MM.1S (cell line): ENCODE results near the gene CHD2.

ENCODE experiments used
- DNase-seq: peaks from one replicate; pipeline ENCODE4 v3.0.0-alpha.2; 2015
- H2AFZ ChIP-seq: fragments of 300-600 bp; sonication (generic); 2 replicates; pipeline ENCODE4 v1.6.0; 2016; ENCODE audit warnings: antibody characterized with exemption, low read length
- H3F3A ChIP-seq: fragments of 300-600 bp; sonication (generic); 2 replicates; pipeline ENCODE4 v1.6.1; 2016; ENCODE audit warnings: mild to moderate bottlenecking, antibody characterized with exemption, low read length, moderate library complexity, mixed read lengths; ENCODE audit not compliant: insufficient read depth
- H3K27ac ChIP-seq: fragments of 300-600 bp; sonication (generic); 2 replicates; pipeline ENCODE4 v1.5.1; 2016; ENCODE audit warnings: mild to moderate bottlenecking, low read length
- H3K27me3 ChIP-seq: fragments of 300-600 bp; sonication (generic); replicated peaks from 2 replicates; pipeline ENCODE4 v1.6.0; 2016; ENCODE audit warnings: low read length; ENCODE audit not compliant: insufficient read depth
- H3K36me3 ChIP-seq: fragments of 300-600 bp; sonication (generic); replicated peaks from 2 replicates; pipeline ENCODE4 v1.6.1; 2016; ENCODE audit warnings: mild to moderate bottlenecking, low read length, mixed read lengths; ENCODE audit not compliant: insufficient read depth
- H3K4me1 ChIP-seq: fragments of 300-600 bp; sonication (generic); 2 replicates; pipeline ENCODE4 v1.6.1; 2016; ENCODE audit warnings: low read length, mixed read lengths
- H3K4me2 ChIP-seq: fragments of 300-600 bp; sonication (generic); 2 replicates; pipeline ENCODE4 v1.6.0; 2016; ENCODE audit warnings: low read depth, low read length
- H3K4me3 ChIP-seq: fragments of 300-600 bp; sonication (generic); 2 replicates; pipeline ENCODE4 v1.5.1; 2016; ENCODE audit warnings: low read length, mixed read lengths
- H3K79me2 ChIP-seq: fragments of 300-600 bp; sonication (generic); 2 replicates; pipeline ENCODE4 v1.6.1; 2016; ENCODE audit warnings: mixed run types, low read length, mixed read lengths
- H3K9ac ChIP-seq: fragments of 300-600 bp; sonication (generic); 2 replicates; pipeline ENCODE4 v1.6.1; 2016; ENCODE audit warnings: low read length, mixed read lengths
- H3K9me2 ChIP-seq: fragments of 300-600 bp; sonication (generic); replicated peaks from 2 replicates; pipeline ENCODE4 v1.6.1; 2016; ENCODE audit warnings: mild to moderate bottlenecking, low read length, mixed read lengths; ENCODE audit not compliant: insufficient read depth
- H3K9me3 ChIP-seq: fragments of 300-600 bp; sonication (generic); replicated peaks from 2 replicates; pipeline ENCODE4 v1.6.1; 2016; ENCODE audit warnings: mild to moderate bottlenecking, low read length, mixed read lengths; ENCODE audit not compliant: insufficient read depth
- H4K20me1 ChIP-seq: fragments of 300-600 bp; sonication (generic); 2 replicates; pipeline ENCODE4 v1.6.1; 2016; ENCODE audit warnings: mild to moderate bottlenecking, low read length, moderate library complexity, mixed read lengths; ENCODE audit not compliant: insufficient read depth
- CTCF ChIP-seq: fragments of 300-600 bp; sonication (generic); IDR thresholded peaks from 2 replicates; pipeline ENCODE4 v1.5.1; 2016; ENCODE audit warnings: antibody characterized with exemption, low read length, mixed read lengths
- EZH2 ChIP-seq: fragments of 300-600 bp; sonication (generic); optimal IDR thresholded peaks from 2 replicates; pipeline ENCODE3; 2017; ENCODE audit warnings: low read depth, mild to moderate bottlenecking, antibody characterized with exemption, low read length, mixed read lengths
- EZH2phosphoT487 ChIP-seq: fragments of 300-600 bp; sonication (generic); IDR thresholded peaks from 2 replicates; pipeline ENCODE4 v1.6.1; 2018; ENCODE audit warnings: antibody characterized with exemption, low read length

CHD2 gene

GRCh38 chr15:92910451-92910850 is 10.3 kb downstream of the CHD2 start:
- H3F3A ChIP-seq: no peaks in the 10 kb centered on the region
- no peaks in the 10 kb centered on the region; the same call in 1 of the 2 replicates for H3K36me3 ChIP-seq
- no peak for DNase-seq
- no peak overlapping the region for H3K4me3 ChIP-seq
- peaks cover 23% of the 10 kb centered on the region for H3K4me1 ChIP-seq
- H3K9me2 ChIP-seq: no peaks in the 10 kb centered on the region
- TF ChIP-seq EZH2phosphoT487 (no peak), CTCF (no peak)
- H3K9me3 ChIP-seq: no peaks in the 10 kb centered on the region
- H3K79me2 ChIP-seq: peaks cover 96% of the 10 kb centered on the region
- no peak overlapping the region for H3K4me2 ChIP-seq
- no peaks in the 10 kb centered on the region for H4K20me1 ChIP-seq
- no peak overlapping the region for H3K9ac ChIP-seq
- no peaks in the 10 kb centered on the region for H3K27me3 ChIP-seq
- no peak overlapping the region for H3K27ac ChIP-seq
- no peak overlapping the region for H2AFZ ChIP-seq

DNA sequence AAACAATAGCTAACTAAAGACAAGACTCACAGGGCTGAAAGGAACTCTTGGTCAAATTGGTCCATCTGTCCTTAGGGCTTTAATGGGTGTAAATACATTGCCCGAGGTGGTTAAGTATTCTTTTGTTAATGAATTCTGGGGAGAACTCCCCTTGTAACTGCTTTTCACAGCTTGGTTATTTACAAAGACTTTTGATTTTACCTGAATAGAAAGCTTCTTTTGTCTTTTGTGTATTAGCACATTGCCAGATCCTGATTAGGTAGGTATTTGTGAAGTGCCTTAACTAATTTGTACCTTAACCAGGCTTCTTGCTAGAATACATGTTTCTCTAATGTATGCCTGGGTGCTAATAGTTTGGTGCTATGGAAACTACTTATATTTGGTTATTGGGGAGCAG is 14.0 kb downstream of the CHD2 start:
- Histone ChIP-seq H4K20me1 (no peaks in the 10 kb centered on the region), H3K4me2 (no peak overlapping the region), H3F3A (peaks cover 12% of the 10 kb centered on the region; the same call in 1 of the 2 replicates), H3K9me3 (no peaks in the 10 kb centered on the region), H3K27ac (no peak overlapping the region), H2AFZ (no peak overlapping the region), H3K9me2 (no peaks in the 10 kb centered on the region), H3K79me2 (peaks cover 92% of the 10 kb centered on the region), H3K9ac (no peak overlapping the region), H3K4me3 (no peak overlapping the region), H3K36me3 (no peaks in the 10 kb centered on the region; the same call in 1 of the 2 replicates), H3K4me1 (peaks cover 5% of the 10 kb centered on the region; the same call in 1 of the 2 replicates), H3K27me3 (no peaks in the 10 kb centered on the region)
- DNase-seq: no peak
- TF ChIP-seq CTCF: no peak
- no peak for TF ChIP-seq EZH2
- TF ChIP-seq EZH2phosphoT487: no peak

DNA sequence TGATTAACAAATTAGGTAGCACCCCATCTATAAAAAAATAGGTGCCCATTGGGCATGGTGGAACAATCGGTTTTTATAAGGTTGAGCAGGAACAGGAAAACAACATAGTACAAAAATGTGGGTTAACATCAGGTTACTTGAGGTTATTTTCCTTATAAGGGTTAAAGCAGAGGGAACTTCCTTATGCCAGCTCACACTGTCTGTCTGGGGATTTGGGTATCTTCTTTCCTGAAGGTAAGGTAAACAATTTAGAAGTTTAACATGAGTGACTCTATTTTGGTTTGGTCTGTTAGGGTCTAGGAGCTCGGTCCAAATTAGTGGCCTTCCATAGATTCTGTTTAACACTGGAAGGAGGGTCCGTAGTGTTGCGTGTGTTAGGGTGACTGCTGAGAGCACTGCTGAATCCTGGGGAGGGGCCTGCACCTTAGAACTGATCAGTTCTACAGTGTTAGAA is 14.7 kb downstream of the CHD2 start:
- no peak overlapping the region for H3K27ac ChIP-seq
- H3K4me3 ChIP-seq: no peak overlapping the region
- H4K20me1 ChIP-seq: no peaks in the 10 kb centered on the region
- H3F3A ChIP-seq: peaks cover 12% of the 10 kb centered on the region; the same call in 1 of the 2 replicates
- H3K9ac ChIP-seq: no peak overlapping the region
- no peaks in the 10 kb centered on the region for H3K36me3 ChIP-seq
- H2AFZ ChIP-seq: no peak overlapping the region
- H3K9me3 ChIP-seq: no peaks in the 10 kb centered on the region
- no peaks in the 10 kb centered on the region for H3K9me2 ChIP-seq
- H3K4me2 ChIP-seq: no peak overlapping the region
- H3K79me2 ChIP-seq: peaks cover 93% of the 10 kb centered on the region
- DNase-seq: no peak
- no peak for TF ChIP-seq EZH2
- TF ChIP-seq EZH2phosphoT487: no peak
- TF ChIP-seq CTCF: no peak
- peaks cover 7% of the 10 kb centered on the region; the same call in 1 of the 2 replicates for H3K4me1 ChIP-seq
- H3K27me3 ChIP-seq: no peaks in the 10 kb centered on the region
